Inflammatory macrophage (primary cell): ENCODE data around the gene FBXO17.
A peak's percentile ranks its signal among the peaks of the same experiment; 100 is the strongest.
"Not testable (repeated sequence)": the region's sequence is repeated elsewhere in the genome, so short reads cannot be mapped to it uniquely, and the experiment has no call there.

Source experiments
- DNase-seq, 2 donors: peaks; one replicate each; pipeline ENCODE4 v3.0.0-alpha.2; 2020 to 2022
- total RNA-seq, 18 experiments: gene quantifications; one replicate each; lab custom pipeline; 2026; ENCODE audit warnings: mixed read lengths in 6 of 18, inconsistent platforms in 2 of 18; lab: John Stamatoyannopoulos, UW

The FBXO17 gene, protein sequence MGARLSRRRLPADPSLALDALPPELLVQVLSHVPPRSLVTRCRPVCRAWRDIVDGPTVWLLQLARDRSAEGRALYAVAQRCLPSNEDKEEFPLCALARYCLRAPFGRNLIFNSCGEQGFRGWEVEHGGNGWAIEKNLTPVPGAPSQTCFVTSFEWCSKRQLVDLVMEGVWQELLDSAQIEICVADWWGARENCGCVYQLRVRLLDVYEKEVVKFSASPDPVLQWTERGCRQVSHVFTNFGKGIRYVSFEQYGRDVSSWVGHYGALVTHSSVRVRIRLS
- total RNA-seq: 0 to 0.31 (median 0.04) reads per million in 18 experiments

DNA sequence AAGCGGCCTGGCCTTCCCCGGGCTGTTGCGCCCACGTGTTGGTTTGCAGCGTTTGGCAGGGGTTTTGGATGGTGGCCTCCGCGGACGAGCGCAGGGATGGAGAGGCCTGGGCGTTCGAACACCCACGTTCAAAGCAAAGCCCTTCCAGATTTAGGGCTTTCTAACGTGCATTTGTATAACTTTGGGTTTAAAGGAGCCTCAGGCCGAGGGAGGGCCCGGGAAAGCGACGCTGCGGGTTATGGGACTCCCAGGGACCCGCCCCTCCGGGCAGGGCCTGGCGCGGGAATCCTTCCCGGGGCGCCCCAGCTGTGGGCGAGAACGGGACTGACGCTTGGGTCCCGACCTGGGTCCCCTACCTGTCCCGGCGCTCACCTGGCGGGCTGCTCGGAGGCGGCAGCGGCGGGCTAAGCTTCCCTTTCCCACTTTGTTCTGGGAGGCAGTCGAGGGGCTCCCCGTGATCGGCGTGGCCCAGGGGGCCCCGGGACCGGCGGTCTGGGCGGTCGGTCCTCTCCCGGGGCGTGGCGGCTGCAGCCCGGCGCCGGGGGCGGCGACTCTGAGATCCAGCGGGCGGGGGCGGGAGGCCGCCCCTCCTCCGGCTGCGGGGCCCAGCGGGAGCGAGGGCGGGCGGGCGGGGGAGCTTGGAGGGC is at the start of gene FBXO17:
FBXO17 (minus strand) TSS at position 529 of the 647 bp plus-strand sequence. CDS start 25,423 bp downstream, outside the sequence.
- no peak for DNase-seq

GRCh38 chr19:39024875-39025641 is 49.5 kb upstream of the FBXO17 start:
- no peak for DNase-seq

DNA sequence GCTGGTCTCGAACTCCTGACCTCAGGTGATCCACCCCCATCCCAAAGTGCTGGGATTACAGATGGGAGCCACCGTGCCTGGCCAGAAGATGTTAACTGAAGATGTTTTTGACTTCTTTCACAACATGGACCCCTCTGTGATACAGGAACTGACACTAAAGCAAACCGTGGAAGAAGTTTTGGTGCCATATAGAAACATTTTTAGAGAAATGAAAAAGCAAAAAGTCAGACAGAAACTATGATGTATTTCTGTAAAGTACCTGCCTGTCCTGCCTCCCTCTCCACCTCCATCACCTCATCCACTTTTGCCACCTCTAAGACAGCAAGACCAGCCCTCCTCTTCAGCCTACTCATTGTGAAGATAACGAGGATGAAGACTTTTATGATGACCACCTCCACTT is 45.5 kb upstream of the FBXO17 start:
- no peak for DNase-seq

- no peak for DNase-seq
These were observed 42.1 kb upstream of the FBXO17 start for GRCh38 chr19:39017646-39018045.

- DNase-seq: no peak
These were observed 41.5 kb upstream of the FBXO17 start for GRCh38 chr19:39017026-39017425.

DNA sequence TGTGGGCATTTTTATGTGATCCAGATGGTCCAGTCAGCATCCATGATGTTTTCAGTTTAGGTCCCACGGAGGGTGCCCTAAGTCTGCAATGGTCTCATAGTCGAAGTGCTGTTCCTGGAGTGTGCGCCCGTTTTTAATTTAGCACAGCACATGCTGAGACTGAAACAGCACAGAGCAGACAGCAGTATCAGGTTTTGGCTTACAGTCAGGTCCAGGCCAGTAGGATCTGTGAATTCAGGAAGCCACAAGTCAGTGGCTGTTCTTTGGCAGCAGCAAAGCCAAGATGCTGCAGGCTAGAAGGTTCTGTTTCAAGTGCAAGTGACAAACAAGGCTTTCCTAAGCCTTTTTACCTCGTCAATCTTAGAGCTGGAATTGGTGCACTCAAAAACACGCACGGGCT is 38.5 kb upstream of the FBXO17 start:
- no peak for DNase-seq

DNA sequence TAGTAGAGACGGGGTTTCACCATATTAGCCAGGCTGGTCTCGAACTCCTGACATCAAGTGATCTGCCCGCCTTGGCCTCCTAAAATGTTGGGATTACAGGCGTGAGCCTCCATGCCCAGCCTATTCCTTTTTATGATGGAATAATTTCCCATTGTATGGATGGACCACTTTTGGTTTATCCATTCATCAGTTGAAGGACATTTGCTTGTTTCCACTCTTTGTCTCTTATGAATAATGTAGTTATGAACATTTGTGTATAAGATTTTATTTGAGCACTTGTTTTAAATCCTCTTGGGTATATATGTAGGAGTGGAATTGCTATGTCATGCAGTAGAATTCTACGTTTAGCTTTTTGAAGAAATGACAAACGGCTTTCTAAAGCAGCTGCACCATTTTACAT is 33.5 kb upstream of the FBXO17 start:
- DNase-seq: no peak

DNA sequence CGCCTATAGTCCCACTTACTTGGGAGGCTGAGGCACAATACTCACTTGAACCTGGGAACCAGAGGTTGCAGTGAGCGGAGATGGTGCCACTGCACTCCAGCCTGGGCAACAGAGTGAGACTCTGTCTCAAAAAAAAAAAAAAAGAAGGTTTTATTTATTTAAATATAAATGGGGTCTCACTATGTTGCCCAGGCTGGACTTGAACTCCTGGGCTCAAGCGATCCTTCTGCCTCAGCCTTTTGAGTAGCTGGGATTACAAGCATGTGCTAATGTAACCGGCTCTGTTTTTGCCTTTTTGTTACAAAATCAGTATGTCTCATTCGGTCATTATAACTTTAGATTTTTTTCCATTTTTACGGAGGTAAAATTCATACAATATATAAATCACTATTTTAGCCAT is 32.6 kb upstream of the FBXO17 start:
- no peak for DNase-seq

- no peak for DNase-seq
These were observed 31.6 kb upstream of the FBXO17 start for GRCh38 chr19:39007096-39007495.

DNA sequence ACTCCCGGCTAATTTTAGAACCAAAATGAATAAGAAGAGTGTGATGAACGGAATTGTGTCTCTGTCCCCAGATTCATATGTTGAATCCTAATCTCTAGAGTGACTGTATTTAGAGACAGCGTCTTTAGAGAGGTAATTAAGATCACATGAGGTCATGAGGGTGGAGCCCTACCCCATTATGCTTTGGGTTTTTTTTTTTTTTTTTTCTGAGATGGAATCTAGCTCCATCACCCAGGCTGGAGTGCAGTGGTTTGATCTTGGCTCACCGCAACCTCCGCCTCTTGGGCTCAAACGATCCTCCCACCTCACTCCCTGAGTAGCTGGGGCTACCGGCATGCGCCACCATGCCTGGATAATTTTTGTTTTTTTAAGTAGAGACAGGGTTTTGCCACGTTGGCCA is 28.9 kb upstream of the FBXO17 start:
- DNase-seq: no peak

DNA sequence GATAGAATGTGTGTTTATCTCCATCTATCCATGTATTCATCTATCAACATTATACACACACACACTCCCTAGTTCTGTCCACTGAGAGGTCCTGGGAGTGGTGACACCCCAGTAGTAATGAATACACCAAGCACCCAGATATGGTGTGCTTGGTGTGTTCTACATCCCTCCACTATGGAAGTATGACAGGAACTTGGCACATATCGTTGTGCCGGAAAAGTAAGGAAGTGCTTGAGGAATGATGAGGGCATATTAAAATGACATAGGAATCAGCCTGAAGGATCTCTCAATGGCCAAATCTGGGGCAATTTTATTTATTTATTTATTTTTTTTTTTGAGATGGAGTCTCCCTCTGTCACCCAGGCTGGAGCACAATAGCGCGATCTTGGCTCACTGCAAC is 28.3 kb upstream of the FBXO17 start:
- no peak for DNase-seq

DNA sequence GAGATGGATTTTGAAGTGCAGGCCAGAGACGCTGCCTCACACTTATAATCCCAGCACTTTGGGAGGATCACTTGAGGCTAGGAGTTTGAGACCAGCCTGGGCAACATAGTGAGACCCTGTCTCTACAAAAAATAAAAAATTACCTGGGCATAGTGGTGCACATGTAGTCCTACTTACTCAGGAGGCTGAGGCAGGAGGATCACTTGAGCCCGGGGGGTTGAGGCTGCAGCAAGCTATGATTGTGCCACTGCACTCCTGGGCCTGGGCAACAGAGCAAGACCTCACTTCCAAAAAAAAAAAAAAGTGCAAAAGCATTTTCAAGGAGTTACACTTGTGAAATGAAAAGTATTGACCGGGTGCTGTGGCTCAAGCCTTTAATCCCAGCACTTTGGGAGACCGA is 27.6 kb upstream of the FBXO17 start:
- DNase-seq: no peak

DNA sequence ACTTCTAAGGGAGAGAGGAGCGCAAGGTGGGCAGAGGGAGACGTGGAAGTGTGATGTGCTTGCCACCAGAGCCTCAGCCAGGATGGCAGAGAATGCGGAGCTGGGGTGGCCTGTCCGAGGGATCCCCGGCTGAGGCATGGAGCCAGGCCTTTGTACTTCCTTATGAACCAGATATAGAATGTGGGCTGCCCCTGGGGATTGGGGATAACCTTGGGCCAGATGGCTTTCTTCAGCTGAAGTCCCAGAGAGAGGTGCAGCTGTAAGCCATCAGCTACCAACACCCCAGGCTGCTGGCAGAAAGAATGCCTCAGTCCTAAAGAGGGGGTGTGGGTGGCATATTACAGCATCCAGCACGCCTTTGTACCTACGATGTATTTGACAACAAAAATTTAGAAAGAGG is 25.5 kb upstream of the FBXO17 start:
- no peak for DNase-seq

DNA sequence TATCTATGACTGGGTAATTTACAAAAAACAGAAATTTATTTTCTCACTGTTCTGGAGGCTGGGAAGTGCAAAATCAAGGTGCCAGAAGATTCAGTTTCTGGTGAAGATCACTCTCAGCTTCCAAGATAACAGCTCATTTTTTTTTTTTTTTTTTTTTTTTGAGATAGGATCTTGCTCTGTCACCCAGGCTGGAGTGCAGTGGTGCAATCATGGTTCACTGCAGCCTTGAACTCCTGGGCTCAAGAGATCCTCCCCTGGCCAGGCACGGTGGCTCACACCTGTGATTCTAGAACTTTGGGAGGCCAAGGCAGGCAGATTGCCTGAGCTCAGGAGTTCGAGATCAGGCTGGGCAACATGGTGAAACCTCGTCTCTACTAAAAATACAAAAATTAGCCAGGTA is 22.0 kb upstream of the FBXO17 start:
- DNase-seq: not testable (repeated sequence)

DNA sequence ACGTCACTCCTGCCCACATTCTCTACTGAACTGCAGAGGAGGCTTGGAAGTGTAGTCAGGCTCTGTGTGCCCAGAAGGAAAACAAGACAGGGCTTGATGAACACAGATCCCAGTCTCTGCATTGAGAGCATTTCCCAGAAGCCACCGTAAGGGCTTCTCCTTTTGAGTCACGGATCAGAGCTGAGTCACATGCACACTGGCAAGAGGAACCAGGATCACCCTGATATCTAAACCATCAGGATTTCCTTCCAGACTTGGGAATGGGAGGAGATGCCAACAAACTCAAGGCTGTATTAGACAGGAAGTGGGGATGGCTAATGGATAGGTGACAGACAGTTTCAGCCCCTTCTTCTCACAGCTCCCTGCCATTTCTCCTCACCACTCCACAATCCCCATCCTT is 17.7 kb upstream of the FBXO17 start:
- peak; percentile 5 to 38 for DNase-seq

DNA sequence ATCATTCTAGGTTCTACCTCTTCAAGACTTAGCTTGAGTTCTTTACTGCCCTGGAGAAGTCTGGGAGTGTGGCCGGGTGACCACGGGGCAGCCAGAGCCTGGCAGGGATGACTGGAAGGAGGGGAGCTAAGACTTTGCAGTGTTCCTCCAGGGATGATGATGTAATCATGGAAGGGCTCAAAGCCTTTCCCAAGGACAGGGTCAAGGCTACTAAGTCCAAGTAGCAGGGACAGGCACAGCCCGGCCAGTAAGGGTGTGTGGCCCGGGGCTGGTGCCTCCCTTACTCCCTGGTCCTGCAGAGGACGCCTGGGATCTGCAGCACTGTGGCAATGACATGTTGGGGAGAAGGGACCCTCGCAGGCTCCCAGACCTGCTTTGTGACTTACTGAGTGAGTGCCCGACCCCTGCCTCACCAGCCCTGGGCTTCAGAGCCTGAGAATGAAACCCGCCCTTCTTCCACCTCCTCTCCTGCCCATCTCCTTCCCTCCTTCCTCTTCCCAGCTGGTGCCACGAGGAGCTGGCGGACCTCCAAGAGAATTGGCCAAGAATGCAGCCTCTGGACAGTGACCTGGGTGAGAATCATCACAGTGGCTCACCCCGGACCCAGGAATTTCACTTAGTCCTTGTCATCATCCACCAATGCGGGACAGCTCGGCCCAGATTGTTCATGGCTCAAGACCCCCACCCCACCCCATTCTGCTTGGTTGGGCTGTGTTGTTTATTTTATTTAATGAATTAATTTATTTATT is 15.6 kb upstream of the FBXO17 start:
- no peak for DNase-seq

GRCh38 chr19:38989614-38990013 is 14.1 kb upstream of the FBXO17 start:
- not testable (repeated sequence) for DNase-seq

- DNase-seq: no peak
These were observed 13.6 kb upstream of the FBXO17 start for GRCh38 chr19:38989066-38989605.

DNA sequence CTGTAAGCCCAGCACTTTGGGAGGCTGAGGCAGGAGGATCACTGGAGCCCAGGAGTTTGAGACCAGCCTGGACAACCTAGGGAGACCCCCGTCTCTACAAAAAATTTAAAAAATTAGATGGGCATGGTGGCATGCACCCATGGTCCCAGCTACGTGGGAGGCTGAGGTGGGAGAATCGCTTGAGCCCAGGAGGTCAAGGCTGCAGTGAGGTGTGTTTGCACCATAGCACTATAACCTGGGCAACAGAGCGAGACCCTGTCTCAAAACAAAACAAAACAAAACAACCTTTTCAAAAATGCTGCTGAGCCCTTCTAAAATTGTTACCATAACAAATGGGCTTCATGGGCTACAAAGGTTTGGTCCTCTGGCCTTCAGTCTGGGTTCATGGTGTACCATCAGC is 13.1 kb upstream of the FBXO17 start:
- DNase-seq: not testable (repeated sequence)

DNA sequence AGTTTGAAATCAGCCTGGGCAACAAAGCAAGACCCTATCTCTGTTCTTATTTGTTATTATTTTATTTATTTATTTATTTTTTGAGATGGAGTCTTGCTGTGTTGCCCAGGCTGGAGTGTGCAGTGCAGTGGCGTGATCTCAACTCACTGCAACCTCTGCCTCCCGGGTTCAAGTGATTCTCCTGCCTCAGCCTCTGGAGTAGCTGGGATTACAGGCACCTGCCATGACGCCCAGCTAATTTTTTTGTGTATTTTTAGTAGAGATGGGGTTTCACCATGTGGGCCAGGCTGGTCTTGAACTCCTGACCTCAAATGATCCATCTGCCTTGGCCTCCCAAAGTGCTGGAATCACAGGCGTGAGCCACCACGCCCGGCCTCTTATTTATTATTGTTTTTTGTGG is 12.2 kb upstream of the FBXO17 start:
- not testable (repeated sequence) for DNase-seq

DNA sequence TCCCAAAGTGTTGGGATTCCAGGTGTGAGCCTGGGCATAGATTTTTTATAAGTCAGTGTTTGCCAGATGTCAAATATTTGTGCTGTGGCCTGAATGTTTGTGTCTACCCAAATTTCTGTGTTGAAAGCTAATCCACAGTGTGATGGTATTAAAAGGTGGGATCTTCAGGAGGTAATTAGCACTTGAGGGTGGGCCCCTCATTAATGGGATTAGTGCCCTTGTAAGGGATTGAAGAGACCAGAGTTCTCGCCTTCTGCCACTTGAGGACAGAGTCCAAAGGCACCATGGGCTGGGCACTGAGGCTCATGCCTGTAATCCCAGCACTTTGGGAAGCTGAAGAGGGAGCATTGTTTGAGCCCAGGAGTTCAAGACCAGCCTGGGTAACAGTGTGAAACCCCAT is 9.7 kb upstream of the FBXO17 start:
- DNase-seq: no peak

GRCh38 chr19:38980583-38981374 is 5.2 kb upstream of the FBXO17 start:
- no peak for DNase-seq
